HepG2 (cell line): Measurements from ENCODE around the gene ISG20L2. TPM values are rescaled to one million over a fixed set of nuclear protein-coding genes. Genes with fewer than 3 reads are reported as not detected.
A peak's percentile ranks its signal among the peaks of the same experiment; 100 is the strongest.

Experiments
- AHDC1 ChIP-seq: sonication (generic); formaldehyde crosslinking; IDR thresholded peaks from 2 replicates; pipeline ENCODE4 v1.5.1; 2020; ENCODE audit warnings: mild to moderate bottlenecking, missing genetic modification reagents, borderline replicate concordance
- FOXP1 ChIP-seq, 2 experiments: fragments of 450-650 bp in 1 of 2; IDR thresholded peaks; 2 replicates each; pipeline ENCODE4 v1.6.1; 2017 to 2018; ENCODE audit warnings: antibody characterized with exemption in 1 of 2
- HNRNPH1 ChIP-seq: fragments of 200-400 bp; formaldehyde crosslinking; optimal IDR thresholded peaks from 2 replicates; pipeline ENCODE3; 2017; ENCODE audit warnings: mild to moderate bottlenecking, low read depth, low read length
- TSC22D2 ChIP-seq: sonication (generic); formaldehyde crosslinking; IDR thresholded peaks from 2 replicates; pipeline ENCODE4 v1.5.1; 2020; ENCODE audit warnings: missing genetic modification reagents, mild to moderate bottlenecking, borderline replicate concordance
- UBTF ChIP-seq: sonication (generic); formaldehyde crosslinking; IDR thresholded peaks from 2 replicates; pipeline ENCODE4 v1.4.0; 2020; ENCODE audit warnings: mild to moderate bottlenecking, missing genetic modification reagents
- ZMYM4 ChIP-seq: sonication (generic); formaldehyde crosslinking; IDR thresholded peaks from 2 replicates; pipeline ENCODE4 v1.8.1; 2023; ENCODE audit warnings: mild to moderate bottlenecking, missing genetic modification reagents
- polyA plus RNA-seq, 8 experiments: library from polyadenylated mRNA; depleted of rRNA in 3 of 8; stranded (reverse) in 7 of 8; unstranded in 1 of 8; fragments of >200 nt; fragmentation: Illumina TruSeq in 4 of 8; extraction: Trizol in 4 of 8; gene quantifications; 2 replicates each; pipeline versions ENCODE4 v1.2.1 to v1.2.3, GENCODE V29; 2011 to 2016; ENCODE audit warnings: low read depth in 4 of 8, missing spikeins in 1 of 8, mixed read lengths in 1 of 8; ENCODE audit not compliant: insufficient read depth in 1 of 8
- total RNA-seq, 5 experiments: library from RNA; depleted of rRNA; stranded (reverse); fragments of >200 nt; fragmentation: Illumina TruSeq; extraction: Trizol; gene quantifications; 2 replicates each; pipeline ENCODE4 v1.2.3, GENCODE V29; 2016; ENCODE audit warnings: low read depth in 1 of 5
- TF ChIP-seq, protein P1 (sequence below): IDR thresholded peaks from 2 replicates; pipeline ENCODE4 v1.6.1; 2016; ENCODE audit warnings: low read depth, missing genetic modification reagents, missing compliant biosample characterization
- TF ChIP-seq, protein P2 (sequence below): sonication (generic); formaldehyde crosslinking; IDR thresholded peaks from 2 replicates; pipeline ENCODE4 v1.4.0; 2020; ENCODE audit warnings: missing genetic modification reagents, mild to moderate bottlenecking, borderline replicate concordance
- TF ChIP-seq, protein P3 (sequence below): sonication (generic); formaldehyde crosslinking; IDR thresholded peaks from 2 replicates; pipeline ENCODE4 v1.9.0; 2021; ENCODE audit warnings: missing genetic modification reagents, borderline replicate concordance

ISG20L2 gene
- total and polyA plus RNA-seq, 2 of the 13 experiments (the other 11 are each of a cell fraction or from before 2014, with no cell fraction given), result 19.8 to 21.3 TPM

DNA sequence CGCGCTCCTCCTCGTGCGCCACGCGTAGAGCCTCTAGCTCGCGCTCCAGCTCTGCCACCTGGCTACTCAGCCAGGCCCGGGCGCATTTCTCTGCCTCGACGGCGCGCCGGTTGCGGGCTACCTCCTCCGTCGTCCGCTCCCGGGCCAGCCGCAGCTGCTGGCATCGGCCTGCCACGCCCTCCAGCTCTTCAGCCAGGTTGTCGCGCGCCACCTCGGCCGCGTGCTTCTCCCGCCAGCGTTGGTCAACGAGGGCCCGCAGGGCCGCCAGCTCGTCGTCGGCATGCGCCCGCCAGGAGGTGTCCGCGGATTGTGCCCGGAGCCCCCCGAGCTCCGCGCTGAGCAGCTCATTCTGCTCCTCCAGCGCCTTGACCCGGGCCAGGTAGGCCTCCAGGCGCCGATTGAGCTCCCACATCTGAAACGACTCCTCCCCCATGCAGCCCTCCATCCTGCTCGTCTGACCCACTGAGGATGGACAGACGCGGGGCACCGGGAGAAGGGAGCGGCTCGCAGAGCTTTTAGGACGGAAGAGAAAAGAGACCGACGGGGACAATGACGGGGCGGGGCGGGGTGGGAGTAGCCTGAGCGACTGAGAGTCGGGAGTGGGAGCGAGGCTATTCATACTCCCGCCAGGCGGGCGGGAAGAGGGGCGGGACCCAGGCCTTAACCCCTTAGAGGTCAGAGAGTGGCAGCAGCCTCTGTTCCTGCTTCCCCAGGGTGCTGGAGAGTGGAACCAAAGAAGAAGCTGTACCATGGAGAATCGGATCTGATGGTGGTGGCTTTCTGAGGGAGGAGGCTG, 51.5 kb downstream of the ISG20L2 start, which contains the start of gene NES (continued):
- TF ChIP-seq, protein P1, sequence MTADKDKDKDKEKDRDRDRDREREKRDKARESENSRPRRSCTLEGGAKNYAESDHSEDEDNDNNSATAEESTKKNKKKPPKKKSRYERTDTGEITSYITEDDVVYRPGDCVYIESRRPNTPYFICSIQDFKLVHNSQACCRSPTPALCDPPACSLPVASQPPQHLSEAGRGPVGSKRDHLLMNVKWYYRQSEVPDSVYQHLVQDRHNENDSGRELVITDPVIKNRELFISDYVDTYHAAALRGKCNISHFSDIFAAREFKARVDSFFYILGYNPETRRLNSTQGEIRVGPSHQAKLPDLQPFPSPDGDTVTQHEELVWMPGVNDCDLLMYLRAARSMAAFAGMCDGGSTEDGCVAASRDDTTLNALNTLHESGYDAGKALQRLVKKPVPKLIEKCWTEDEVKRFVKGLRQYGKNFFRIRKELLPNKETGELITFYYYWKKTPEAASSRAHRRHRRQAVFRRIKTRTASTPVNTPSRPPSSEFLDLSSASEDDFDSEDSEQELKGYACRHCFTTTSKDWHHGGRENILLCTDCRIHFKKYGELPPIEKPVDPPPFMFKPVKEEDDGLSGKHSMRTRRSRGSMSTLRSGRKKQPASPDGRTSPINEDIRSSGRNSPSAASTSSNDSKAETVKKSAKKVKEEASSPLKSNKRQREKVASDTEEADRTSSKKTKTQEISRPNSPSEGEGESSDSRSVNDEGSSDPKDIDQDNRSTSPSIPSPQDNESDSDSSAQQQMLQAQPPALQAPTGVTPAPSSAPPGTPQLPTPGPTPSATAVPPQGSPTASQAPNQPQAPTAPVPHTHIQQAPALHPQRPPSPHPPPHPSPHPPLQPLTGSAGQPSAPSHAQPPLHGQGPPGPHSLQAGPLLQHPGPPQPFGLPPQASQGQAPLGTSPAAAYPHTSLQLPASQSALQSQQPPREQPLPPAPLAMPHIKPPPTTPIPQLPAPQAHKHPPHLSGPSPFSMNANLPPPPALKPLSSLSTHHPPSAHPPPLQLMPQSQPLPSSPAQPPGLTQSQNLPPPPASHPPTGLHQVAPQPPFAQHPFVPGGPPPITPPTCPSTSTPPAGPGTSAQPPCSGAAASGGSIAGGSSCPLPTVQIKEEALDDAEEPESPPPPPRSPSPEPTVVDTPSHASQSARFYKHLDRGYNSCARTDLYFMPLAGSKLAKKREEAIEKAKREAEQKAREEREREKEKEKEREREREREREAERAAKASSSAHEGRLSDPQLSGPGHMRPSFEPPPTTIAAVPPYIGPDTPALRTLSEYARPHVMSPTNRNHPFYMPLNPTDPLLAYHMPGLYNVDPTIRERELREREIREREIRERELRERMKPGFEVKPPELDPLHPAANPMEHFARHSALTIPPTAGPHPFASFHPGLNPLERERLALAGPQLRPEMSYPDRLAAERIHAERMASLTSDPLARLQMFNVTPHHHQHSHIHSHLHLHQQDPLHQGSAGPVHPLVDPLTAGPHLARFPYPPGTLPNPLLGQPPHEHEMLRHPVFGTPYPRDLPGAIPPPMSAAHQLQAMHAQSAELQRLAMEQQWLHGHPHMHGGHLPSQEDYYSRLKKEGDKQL, result no peak
- TF ChIP-seq, protein P2, sequence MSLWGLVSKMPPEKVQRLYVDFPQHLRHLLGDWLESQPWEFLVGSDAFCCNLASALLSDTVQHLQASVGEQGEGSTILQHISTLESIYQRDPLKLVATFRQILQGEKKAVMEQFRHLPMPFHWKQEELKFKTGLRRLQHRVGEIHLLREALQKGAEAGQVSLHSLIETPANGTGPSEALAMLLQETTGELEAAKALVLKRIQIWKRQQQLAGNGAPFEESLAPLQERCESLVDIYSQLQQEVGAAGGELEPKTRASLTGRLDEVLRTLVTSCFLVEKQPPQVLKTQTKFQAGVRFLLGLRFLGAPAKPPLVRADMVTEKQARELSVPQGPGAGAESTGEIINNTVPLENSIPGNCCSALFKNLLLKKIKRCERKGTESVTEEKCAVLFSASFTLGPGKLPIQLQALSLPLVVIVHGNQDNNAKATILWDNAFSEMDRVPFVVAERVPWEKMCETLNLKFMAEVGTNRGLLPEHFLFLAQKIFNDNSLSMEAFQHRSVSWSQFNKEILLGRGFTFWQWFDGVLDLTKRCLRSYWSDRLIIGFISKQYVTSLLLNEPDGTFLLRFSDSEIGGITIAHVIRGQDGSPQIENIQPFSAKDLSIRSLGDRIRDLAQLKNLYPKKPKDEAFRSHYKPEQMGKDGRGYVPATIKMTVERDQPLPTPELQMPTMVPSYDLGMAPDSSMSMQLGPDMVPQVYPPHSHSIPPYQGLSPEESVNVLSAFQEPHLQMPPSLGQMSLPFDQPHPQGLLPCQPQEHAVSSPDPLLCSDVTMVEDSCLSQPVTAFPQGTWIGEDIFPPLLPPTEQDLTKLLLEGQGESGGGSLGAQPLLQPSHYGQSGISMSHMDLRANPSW, result no peak
- TF ChIP-seq TSC22D2 (CRISPR knock-in tag) (no peak), UBTF (CRISPR knock-in tag) (peak; percentile 32; the same call in 1 of the 2 replicates), HNRNPH1 (no peak), ZMYM4 (no peak), AHDC1 (CRISPR knock-in tag) (no peak), FOXP1 (IDR thresholded peaks at IDR 0.05) (no peak), FOXP1 (CRISPR knock-in tag; IDR thresholded peaks at IDR 0.05) (no peak)
- TF ChIP-seq, protein P3, sequence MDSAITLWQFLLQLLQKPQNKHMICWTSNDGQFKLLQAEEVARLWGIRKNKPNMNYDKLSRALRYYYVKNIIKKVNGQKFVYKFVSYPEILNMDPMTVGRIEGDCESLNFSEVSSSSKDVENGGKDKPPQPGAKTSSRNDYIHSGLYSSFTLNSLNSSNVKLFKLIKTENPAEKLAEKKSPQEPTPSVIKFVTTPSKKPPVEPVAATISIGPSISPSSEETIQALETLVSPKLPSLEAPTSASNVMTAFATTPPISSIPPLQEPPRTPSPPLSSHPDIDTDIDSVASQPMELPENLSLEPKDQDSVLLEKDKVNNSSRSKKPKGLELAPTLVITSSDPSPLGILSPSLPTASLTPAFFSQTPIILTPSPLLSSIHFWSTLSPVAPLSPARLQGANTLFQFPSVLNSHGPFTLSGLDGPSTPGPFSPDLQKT (CRISPR knock-in tag), result no peak
